Mesendoderm (in vitro differentiated cells): Measurements from ENCODE around the gene KNSTRN.

Source experiments
- DNase-seq: peaks from one replicate; pipeline ENCODE4 v3.0.0; 2013
- H2AK5ac ChIP-seq: 2 replicates; pipeline ENCODE4 v1.6.1; 2013; ENCODE audit warnings: low read length, inconsistent platforms
- H2BK120ac ChIP-seq: 2 replicates; pipeline ENCODE4 v1.6.1; 2013; ENCODE audit warnings: low read depth, mild to moderate bottlenecking, low read length, moderate library complexity, mixed read lengths
- H2BK15ac ChIP-seq: replicated peaks from 2 replicates; pipeline ENCODE4 v1.6.1; 2013; ENCODE audit warnings: low read depth, mild to moderate bottlenecking, moderate library complexity
- H2BK5ac ChIP-seq: 2 replicates; pipeline ENCODE4 v1.6.1; 2013; ENCODE audit warnings: low read length, inconsistent platforms
- H3K18ac ChIP-seq: 2 replicates; pipeline ENCODE4 v1.6.1; 2013; ENCODE audit warnings: mild to moderate bottlenecking, low read length, mixed read lengths
- H3K23ac ChIP-seq: one replicate; pipeline ENCODE4 v1.6.1; 2013; ENCODE audit warnings: low read length
- H3K27ac ChIP-seq: 2 replicates; pipeline ENCODE4 v1.5.1; 2013; ENCODE audit warnings: low read depth, mild to moderate bottlenecking, inconsistent platforms, low read length, moderate library complexity
- H3K27me3 ChIP-seq: 2 replicates; pipeline ENCODE4 v1.6.1; 2013; ENCODE audit warnings: low read length, control low read depth, mild to moderate bottlenecking, inconsistent platforms; ENCODE audit not compliant: insufficient read depth, poor library complexity
- H3K36me3 ChIP-seq: 2 replicates; pipeline ENCODE4 v1.6.1; 2013; ENCODE audit warnings: low read length, inconsistent platforms; ENCODE audit not compliant: control insufficient read depth, insufficient read depth
- H3K4ac ChIP-seq: one replicate; pipeline ENCODE4 v1.6.1; 2013; ENCODE audit warnings: low read depth, mild to moderate bottlenecking, low read length, moderate library complexity
- H3K4me1 ChIP-seq: 2 replicates; pipeline ENCODE4 v1.6.1; 2013; ENCODE audit warnings: low read depth, low read length, inconsistent platforms; ENCODE audit not compliant: control insufficient read depth
- H3K4me2 ChIP-seq: 2 replicates; pipeline ENCODE4 v1.6.1; 2013; ENCODE audit warnings: low read length
- H3K4me3 ChIP-seq: 2 replicates; pipeline ENCODE4 v1.5.1; 2013; ENCODE audit warnings: mild to moderate bottlenecking, low read length
- H3K56ac ChIP-seq: one replicate; pipeline ENCODE4 v1.6.1; 2013; ENCODE audit warnings: low read length
- H3K79me1 ChIP-seq: 2 replicates; pipeline ENCODE4 v1.6.1; 2013; ENCODE audit warnings: low read length, inconsistent platforms
- H3K79me2 ChIP-seq: 2 replicates; pipeline ENCODE4 v1.6.1; 2013; ENCODE audit warnings: mild to moderate bottlenecking, low read length; ENCODE audit not compliant: control insufficient read depth, insufficient read depth
- H3K9ac ChIP-seq: 2 replicates; pipeline ENCODE4 v1.6.1; 2013; ENCODE audit warnings: low read length, inconsistent platforms
- H4K5ac ChIP-seq: one replicate; pipeline ENCODE4 v1.6.1; 2013; ENCODE audit warnings: low read length
- H4K8ac ChIP-seq: one replicate; pipeline ENCODE4 v1.6.1; 2013; ENCODE audit warnings: low read depth, mild to moderate bottlenecking, control low read depth, low read length, moderate library complexity
- WGBS: extraction: QIAGEN DNeasy Blood & Tissue Kit; methylation state at CpG from one replicate; pipeline ENCODE4 v1.1.7; 2013; ENCODE audit warnings: low lambda C conversion rate, missing lambda C conversion rate; ENCODE audit not compliant: insufficient coverage; ENCODE audit errors: extremely low coverage; 5-methylcytosine and 5-hydroxymethylcytosine counted together

KNSTRN gene

GRCh38 chr15:40361640-40362039 lies 20.9 kb upstream of the KNSTRN start:
- H3K27ac ChIP-seq: no peak overlapping the region
- H3K18ac ChIP-seq: no peak overlapping the region
- H3K79me1 ChIP-seq: no peaks in the 10 kb centered on the region
- H2BK15ac ChIP-seq: no peak overlapping the region
- H4K5ac ChIP-seq: no peak overlapping the region
- no peak overlapping the region for H3K23ac ChIP-seq
- no peak overlapping the region for H2BK120ac ChIP-seq
- H3K56ac ChIP-seq: no peak overlapping the region
- WGBS: no CpG with 5 or more reads among the region's 2 CpGs
- H3K79me2 ChIP-seq: no peaks in the 10 kb centered on the region
- H4K8ac ChIP-seq: no peak overlapping the region
- H3K4me2 ChIP-seq: no peak overlapping the region
- no peak overlapping the region for H2AK5ac ChIP-seq
- H3K27me3 ChIP-seq: no peaks in the 10 kb centered on the region
- no peak overlapping the region for H3K4ac ChIP-seq
- no peak overlapping the region for H2BK5ac ChIP-seq
- no peak overlapping the region for H3K9ac ChIP-seq
- peaks cover 4% of the 10 kb centered on the region for H3K4me1 ChIP-seq
- no peaks in the 10 kb centered on the region for H3K36me3 ChIP-seq
- H3K4me3 ChIP-seq: no peak overlapping the region
- no peak for DNase-seq

DNA sequence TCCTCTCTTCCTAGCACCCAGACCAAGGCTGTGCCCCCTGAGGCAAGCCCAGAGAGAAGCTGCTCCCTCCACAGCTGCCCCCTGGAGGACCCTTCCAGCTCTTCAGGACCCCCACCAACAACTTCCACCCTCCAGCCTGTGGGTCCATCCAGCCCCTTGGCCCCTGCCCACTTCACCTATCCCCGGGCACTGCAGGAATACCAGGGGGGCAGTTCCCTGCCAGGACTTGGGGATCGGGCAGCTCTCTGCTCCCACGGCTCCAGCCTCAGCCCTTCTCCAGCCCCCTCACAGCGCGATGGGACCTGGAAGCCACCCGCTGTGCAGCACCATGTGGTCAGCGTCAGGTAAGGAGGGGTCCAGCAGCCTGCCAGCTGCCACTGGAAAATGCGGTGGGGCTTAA lies 18.9 kb upstream of the KNSTRN start:
- Histone ChIP-seq H2BK120ac (no peak overlapping the region), H3K56ac (no peak overlapping the region), H3K4me3 (no peak overlapping the region), H3K4me2 (no peak overlapping the region), H3K27me3 (no peaks in the 10 kb centered on the region), H4K5ac (no peak overlapping the region), H3K27ac (no peak overlapping the region), H2BK15ac (no peak overlapping the region), H3K9ac (no peak overlapping the region), H2BK5ac (no peak overlapping the region), H3K23ac (no peak overlapping the region), H3K4ac (no peak overlapping the region), H4K8ac (no peak overlapping the region), H3K36me3 (no peaks in the 10 kb centered on the region), H3K79me2 (no peaks in the 10 kb centered on the region), H3K18ac (no peak overlapping the region), H2AK5ac (no peak overlapping the region), H3K4me1 (peaks cover 3% of the 10 kb centered on the region), H3K79me1 (no peaks in the 10 kb centered on the region)
- no peak for DNase-seq
- WGBS: no CpG with 5 or more reads among the region's 8 CpGs

DNA sequence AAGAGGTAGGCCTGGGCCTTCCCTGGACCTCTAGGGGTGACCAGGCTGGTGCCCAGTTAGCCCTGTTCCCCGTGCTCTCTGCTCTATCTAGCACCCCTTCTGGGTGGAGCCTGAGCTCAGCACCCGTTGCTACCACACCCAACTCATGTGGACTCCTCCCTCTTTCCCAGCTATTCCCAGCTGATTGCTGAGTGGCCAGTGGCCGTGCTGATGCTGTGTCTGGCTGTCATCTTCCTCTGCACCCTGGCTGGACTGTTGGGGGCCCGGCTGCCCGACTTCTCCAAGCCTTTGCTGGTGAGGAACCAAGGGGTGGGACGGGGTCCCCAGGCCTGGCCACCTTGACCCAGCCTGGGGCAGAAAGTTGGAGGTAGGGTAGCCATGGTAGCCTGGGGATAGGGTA lies 18.3 kb upstream of the KNSTRN start:
- H3K18ac ChIP-seq: no peak overlapping the region
- H2AK5ac ChIP-seq: no peak overlapping the region
- no peaks in the 10 kb centered on the region for H3K4me1 ChIP-seq
- no peak overlapping the region for H3K56ac ChIP-seq
- no peak overlapping the region for H3K4me2 ChIP-seq
- no peak overlapping the region for H2BK120ac ChIP-seq
- H3K79me1 ChIP-seq: no peaks in the 10 kb centered on the region
- H3K36me3 ChIP-seq: no peaks in the 10 kb centered on the region
- H3K27ac ChIP-seq: no peak overlapping the region
- no peak overlapping the region for H3K9ac ChIP-seq
- no peak overlapping the region for H3K4me3 ChIP-seq
- no peaks in the 10 kb centered on the region for H3K27me3 ChIP-seq
- H3K4ac ChIP-seq: no peak overlapping the region
- H3K79me2 ChIP-seq: no peaks in the 10 kb centered on the region
- DNase-seq: no peak
- H3K23ac ChIP-seq: no peak overlapping the region
- H2BK15ac ChIP-seq: no peak overlapping the region
- WGBS: no CpG with 5 or more reads among the region's 6 CpGs
- no peak overlapping the region for H4K5ac ChIP-seq
- no peak overlapping the region for H2BK5ac ChIP-seq
- H4K8ac ChIP-seq: no peak overlapping the region

DNA sequence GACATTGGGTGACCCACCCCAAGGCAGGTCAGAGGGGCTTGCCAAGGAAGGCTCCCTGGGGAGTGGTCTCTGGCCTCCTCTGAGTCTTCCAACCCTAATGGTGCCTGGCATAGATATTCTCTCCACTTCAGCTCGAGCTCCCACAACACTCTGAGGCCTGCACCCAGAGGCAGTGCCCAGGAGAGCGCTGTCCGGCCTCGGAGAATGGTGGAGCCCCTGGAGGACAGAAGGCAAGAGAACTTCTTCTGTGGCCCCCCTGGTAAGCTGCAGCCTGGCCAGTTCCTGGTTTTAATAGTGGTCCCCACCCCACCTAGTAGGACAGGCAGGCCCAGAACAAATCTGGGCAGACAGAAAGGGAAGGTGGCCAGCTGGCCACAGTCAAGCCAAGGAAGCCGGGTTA lies 17.5 kb upstream of the KNSTRN start:
- Histone ChIP-seq H3K27ac (no peak overlapping the region), H2BK120ac (no peak overlapping the region), H3K56ac (no peak overlapping the region), H3K23ac (no peak overlapping the region), H2BK15ac (no peak overlapping the region), H3K79me2 (no peaks in the 10 kb centered on the region), H3K4me2 (no peak overlapping the region), H3K4me3 (no peak overlapping the region), H3K4ac (no peak overlapping the region), H4K5ac (no peak overlapping the region), H3K36me3 (no peaks in the 10 kb centered on the region), H4K8ac (no peak overlapping the region), H3K27me3 (no peaks in the 10 kb centered on the region), H2AK5ac (no peak overlapping the region), H3K18ac (no peak overlapping the region), H3K4me1 (no peaks in the 10 kb centered on the region), H3K9ac (no peak overlapping the region), H2BK5ac (no peak overlapping the region), H3K79me1 (no peaks in the 10 kb centered on the region)
- WGBS: no CpG with 5 or more reads among the region's 5 CpGs
- DNase-seq: no peak

DNA sequence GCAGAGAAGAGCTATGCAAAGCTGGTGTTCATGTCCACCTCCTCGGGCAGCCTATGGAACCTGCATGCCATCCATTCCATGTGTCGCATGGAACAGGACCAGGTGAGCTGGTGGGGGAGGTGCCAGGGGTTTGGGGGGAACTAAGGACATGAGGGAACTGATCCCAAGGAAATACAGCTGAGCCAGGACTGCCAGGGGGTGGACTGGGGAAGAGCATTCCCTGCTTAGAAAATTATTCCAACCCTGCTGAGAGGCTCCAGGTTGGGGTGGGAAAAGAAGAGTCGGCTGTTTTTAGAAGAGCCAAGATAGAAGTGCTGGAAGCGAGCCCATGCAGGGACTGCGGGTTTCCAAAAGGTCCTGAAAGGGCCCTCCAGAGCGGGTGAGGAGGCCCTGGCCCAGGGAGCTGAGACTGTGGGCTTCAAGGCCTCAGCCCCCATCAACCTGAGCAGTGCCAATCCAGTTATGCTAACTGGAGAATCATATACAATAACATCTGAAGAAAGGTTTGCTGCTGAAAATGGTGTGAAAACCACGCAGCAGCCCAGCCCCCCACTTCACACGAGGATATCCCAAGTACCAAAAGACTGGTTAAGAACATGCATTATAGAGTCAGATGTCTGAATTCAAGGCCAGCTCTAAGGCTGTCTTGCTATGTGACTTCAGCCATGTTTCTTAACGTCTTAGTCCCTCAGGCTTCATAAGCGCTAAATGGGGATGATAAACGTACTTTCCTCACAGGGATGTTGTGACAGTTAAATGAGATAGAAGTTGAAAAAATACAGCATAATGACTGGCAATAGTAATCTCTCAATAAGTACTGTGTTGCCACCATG lies 16.7 kb upstream of the KNSTRN start:
- Histone ChIP-seq H2BK15ac (no peak overlapping the region), H3K27me3 (no peaks in the 10 kb centered on the region), H3K4me3 (no peak overlapping the region), H4K8ac (no peak overlapping the region), H3K79me1 (no peaks in the 10 kb centered on the region), H3K56ac (no peak overlapping the region), H3K4ac (no peak overlapping the region), H3K18ac (no peak overlapping the region), H3K27ac (no peak overlapping the region), H3K79me2 (no peaks in the 10 kb centered on the region), H3K9ac (no peak overlapping the region), H3K4me1 (no peaks in the 10 kb centered on the region), H2AK5ac (no peak overlapping the region), H4K5ac (no peak overlapping the region), H2BK5ac (no peak overlapping the region), H3K4me2 (no peak overlapping the region), H3K36me3 (no peaks in the 10 kb centered on the region), H2BK120ac (no peak overlapping the region), H3K23ac (no peak overlapping the region)
- no CpG with 5 or more reads among the region's 11 CpGs for WGBS
- DNase-seq: no peak
